Transverse colon (tissue), 4 donors: Measurements from ENCODE around the gene HMMR. TPM values are rescaled to one million over a fixed set of nuclear protein-coding genes. Genes with fewer than 3 reads are reported as not detected.

Experiments used
- DNase-seq: peaks from one replicate; pipeline ENCODE4 v3.0.0-alpha.2; 2019
- H3K27ac ChIP-seq, 4 donors: fragments of 200-600 bp; sonication (generic); 2 replicates each; pipeline ENCODE4 v1.5.1; 2016 to 2018; ENCODE audit warnings: inconsistent platforms in 4 of 4
- H3K27me3 ChIP-seq: fragments of 200-600 bp; sonication (generic); 2 replicates; pipeline ENCODE4 v1.5.1; 2017; ENCODE audit warnings: inconsistent platforms
- H3K36me3 ChIP-seq, 4 donors: fragments of 200-600 bp; sonication (generic); 2 replicates each; pipeline ENCODE4 v1.5.1; 2017 to 2019; ENCODE audit warnings: inconsistent platforms in 4 of 4
- H3K4me1 ChIP-seq, 4 donors: fragments of 200-600 bp; sonication (generic); 2 replicates each; pipeline ENCODE4 v1.5.1; 2017 to 2020; ENCODE audit warnings: inconsistent platforms in 4 of 4
- H3K4me3 ChIP-seq, 4 donors: fragments of 200-600 bp; sonication (generic); 1 replicate in 1 of 4; 2 replicates in 3 of 4; pipeline versions ENCODE4 v1.5.1 to v1.6.1; 2017 to 2019; ENCODE audit warnings: inconsistent platforms in 4 of 4
- H3K9me3 ChIP-seq, 2 donors: fragments of 200-600 bp; sonication (generic); 2 replicates each; pipeline ENCODE4 v1.5.1; 2017 to 2019; ENCODE audit warnings: inconsistent platforms in 2 of 2
- EP300 ChIP-seq: sonication (generic); formaldehyde crosslinking; IDR thresholded peaks from one replicate; pipeline ENCODE4 v1.6.1; 2017; ENCODE audit warnings: antibody characterized with exemption, low read depth
- POLR2A ChIP-seq: fragments of 450-650 bp; IDR thresholded peaks from one replicate; pipeline ENCODE4 v1.6.1; 2016; ENCODE audit warnings: antibody characterized with exemption, mild to moderate bottlenecking, moderate library complexity
- POLR2AphosphoS5 ChIP-seq, 3 donors: sonication (generic); formaldehyde crosslinking; IDR thresholded peaks; one replicate each; pipeline ENCODE4 v1.6.1; 2016; ENCODE audit warnings: antibody characterized with exemption in 3 of 3
- WGBS, 2 donors: methylation state at CpG; one replicate each; pipeline ENCODE4 v1.1.5; 2018; ENCODE audit warnings: low coverage in 1 of 2; 5-methylcytosine and 5-hydroxymethylcytosine counted together
- in situ Hi-C, 4 donors: fragments of 200-750 bp; cut with MboI; loops; one replicate each; pipeline versions ENCODE4 v1.15.0 to v1.15.1; 2017; ENCODE audit warnings: low sequenced_read_pairs in 3 of 4, low pct_ligation_motif_present in 1 of 4, low pct_unique_long_range_greater_than_20kb in 1 of 4
- intact Hi-C: fragments of 100-400 bp; cut with DNase I; formaldehyde crosslinking; loops from one replicate; pipeline ENCODE4 v1.15.1; 2023; ENCODE audit warnings: low total_unique reads
- total RNA-seq, 4 donors: library from RNA; depleted of rRNA; stranded (reverse); fragments of >200 nt; gene quantifications; one replicate each; pipeline ENCODE4 v1.1.0, GENCODE V29; 2016
- TF ChIP-seq, protein P1 (sequence below), 5 experiments: fragments of 200-600 bp in 3 of 5; fragments of 450-650 bp in 2 of 5; sonication (generic) in 3 of 5; IDR thresholded peaks; 1 replicate in 2 of 5; 2 replicates in 3 of 5; pipeline ENCODE4 v1.5.1; 2016 to 2017; ENCODE audit warnings: antibody characterized with exemption in 5 of 5, inconsistent platforms in 3 of 5, mild to moderate bottlenecking in 2 of 5, moderate library complexity in 1 of 5

Gene HMMR
- total RNA-seq, 4 donors from 2014 or later: 1.6 to 5.7 (median 1.9) TPM; not detected in 1

DNA sequence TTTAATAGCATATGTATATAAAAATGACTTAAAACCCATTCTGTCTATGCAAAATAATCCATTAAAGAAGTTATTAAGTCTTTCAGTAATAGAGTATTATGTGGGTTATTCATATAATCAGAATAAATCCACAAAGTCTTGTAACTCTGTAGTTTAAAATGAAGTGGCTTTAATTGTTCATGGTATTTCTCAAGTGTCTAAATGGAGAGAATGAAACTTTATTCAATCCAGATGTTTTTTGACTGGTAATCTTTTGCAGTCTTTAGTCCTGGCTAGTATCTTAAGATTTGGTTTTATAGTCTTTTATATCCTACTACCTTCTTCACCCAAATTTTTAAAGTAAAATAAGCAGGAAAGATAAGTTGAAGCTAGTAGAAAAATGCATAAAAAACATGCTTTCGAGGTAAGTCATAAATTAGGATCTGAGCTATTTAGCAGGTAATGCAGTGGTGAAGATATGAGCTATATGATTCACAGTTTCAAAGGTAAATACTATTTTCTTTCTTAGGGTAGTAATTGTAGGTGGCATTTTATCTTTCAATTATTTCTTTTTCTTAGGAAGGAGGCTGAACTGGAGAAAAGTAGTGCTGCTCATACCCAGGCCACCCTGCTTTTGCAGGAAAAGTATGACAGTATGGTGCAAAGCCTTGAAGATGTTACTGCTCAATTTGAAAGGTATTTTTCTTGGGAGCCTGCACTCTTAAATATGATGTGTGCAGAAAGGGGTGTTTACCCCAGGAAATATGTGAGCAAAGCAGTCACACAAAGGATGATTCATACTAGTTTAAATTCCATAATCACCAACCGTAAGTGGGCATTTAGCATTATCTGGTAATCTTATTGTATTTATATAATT lies 17.9 kb downstream of the HMMR start:
- intact Hi-C loops (no loop called here), in situ Hi-C loops (no loop called here)
- WGBS, 2 donors: 86 to 88% methylated on average over 2 of the region's 2 CpGs

DNA sequence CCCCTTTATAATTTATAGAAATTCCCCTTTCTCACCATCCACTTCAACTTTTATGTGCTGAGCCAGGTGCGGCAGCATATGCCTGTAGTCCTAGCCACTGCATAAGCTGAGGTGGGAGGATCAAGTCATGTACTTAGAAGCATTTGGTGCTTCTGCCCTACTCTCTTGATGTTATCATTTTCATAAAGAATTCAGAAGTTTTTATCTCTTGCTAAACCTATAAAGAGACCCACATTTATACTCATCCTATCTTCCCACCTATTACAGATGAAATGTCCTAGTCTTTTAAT lies 18.5 kb downstream of the HMMR start:
- in situ Hi-C loops: no loop called here
- Histone ChIP-seq H3K4me3 (no peak overlapping the region), H3K27ac (no peak overlapping the region), H3K9me3 (no peaks in the 10 kb centered on the region), H3K4me1 (no peaks in the 10 kb centered on the region), H3K36me3 (no peaks in the 10 kb centered on the region), H3K27me3 (no peaks in the 10 kb centered on the region)
- TF ChIP-seq, protein P1, sequence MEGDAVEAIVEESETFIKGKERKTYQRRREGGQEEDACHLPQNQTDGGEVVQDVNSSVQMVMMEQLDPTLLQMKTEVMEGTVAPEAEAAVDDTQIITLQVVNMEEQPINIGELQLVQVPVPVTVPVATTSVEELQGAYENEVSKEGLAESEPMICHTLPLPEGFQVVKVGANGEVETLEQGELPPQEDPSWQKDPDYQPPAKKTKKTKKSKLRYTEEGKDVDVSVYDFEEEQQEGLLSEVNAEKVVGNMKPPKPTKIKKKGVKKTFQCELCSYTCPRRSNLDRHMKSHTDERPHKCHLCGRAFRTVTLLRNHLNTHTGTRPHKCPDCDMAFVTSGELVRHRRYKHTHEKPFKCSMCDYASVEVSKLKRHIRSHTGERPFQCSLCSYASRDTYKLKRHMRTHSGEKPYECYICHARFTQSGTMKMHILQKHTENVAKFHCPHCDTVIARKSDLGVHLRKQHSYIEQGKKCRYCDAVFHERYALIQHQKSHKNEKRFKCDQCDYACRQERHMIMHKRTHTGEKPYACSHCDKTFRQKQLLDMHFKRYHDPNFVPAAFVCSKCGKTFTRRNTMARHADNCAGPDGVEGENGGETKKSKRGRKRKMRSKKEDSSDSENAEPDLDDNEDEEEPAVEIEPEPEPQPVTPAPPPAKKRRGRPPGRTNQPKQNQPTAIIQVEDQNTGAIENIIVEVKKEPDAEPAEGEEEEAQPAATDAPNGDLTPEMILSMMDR (IDR thresholded peaks at IDR 0.05): no peak
- TF ChIP-seq POLR2A (no peak), EP300 (no peak), POLR2AphosphoS5 (IDR thresholded peaks at IDR 0.05) (no peak)
- no peak for DNase-seq
- intact Hi-C loops: no loop called here
- WGBS, 2 donors: 97 to 100% methylated on average over 1 of the region's 1 CpG

More for the DNA sequence above, 17.9 kb downstream of the HMMR start:
- DNase-seq: no peak
- Histone ChIP-seq H3K9me3 (no peaks in the 10 kb centered on the region), H3K4me3 (no peak overlapping the region), H3K36me3 (no peaks in the 10 kb centered on the region), H3K27me3 (no peaks in the 10 kb centered on the region), H3K27ac (no peak overlapping the region), H3K4me1 (no peaks in the 10 kb centered on the region)
- TF ChIP-seq POLR2AphosphoS5 (IDR thresholded peaks at IDR 0.05) (no peak), EP300 (no peak), POLR2A (no peak)
- TF ChIP-seq, protein P1 (IDR thresholded peaks at IDR 0.05): no peak

DNA sequence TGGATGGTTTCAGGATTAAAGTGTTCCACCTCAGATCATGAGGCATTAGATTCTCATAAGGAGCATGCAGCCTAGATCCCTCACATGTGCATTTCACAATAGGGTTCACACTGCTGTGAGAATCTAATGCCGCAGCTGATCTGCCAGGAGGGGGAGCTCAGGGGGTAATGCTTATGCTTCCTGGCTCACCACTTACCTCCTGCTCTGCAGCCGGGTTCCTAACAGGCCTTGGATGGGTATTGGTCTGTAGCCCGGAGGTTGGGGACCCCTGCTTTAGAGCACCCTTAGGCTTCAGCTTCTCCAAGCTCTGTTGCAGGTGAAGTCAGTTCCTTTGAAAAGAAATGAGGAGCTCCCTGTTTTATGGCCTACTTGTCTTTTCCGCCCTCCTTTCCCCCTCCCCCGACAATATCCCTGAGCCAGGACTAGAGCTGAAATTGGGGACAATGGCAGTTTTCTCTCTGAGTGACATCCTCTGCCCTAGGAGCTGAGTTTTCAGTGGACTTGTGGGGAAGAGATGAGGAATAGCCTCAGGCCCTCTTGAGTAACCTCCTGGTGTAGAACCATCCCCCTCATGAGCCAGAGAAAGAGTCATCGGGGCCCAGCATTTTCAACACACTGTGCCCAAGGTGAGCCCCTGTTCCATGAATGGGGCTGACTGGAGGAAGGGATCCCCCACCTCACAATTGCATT lies 28.8 kb downstream of the HMMR start:
- no peak for DNase-seq
- in situ Hi-C loops (no loop called here), intact Hi-C loops (no loop called here)
- Histone ChIP-seq H3K27me3 (no peaks in the 10 kb centered on the region), H3K36me3 (no peaks in the 10 kb centered on the region), H3K4me1 (no peaks in the 10 kb centered on the region), H3K9me3 (no peaks in the 10 kb centered on the region), H3K27ac (no peak overlapping the region), H3K4me3 (no peak overlapping the region)
- TF ChIP-seq, protein P1 (IDR thresholded peaks at IDR 0.05): no peak
- no peak for TF ChIP-seq POLR2AphosphoS5 (IDR thresholded peaks at IDR 0.05)
- no peak for TF ChIP-seq EP300
- no peak for TF ChIP-seq POLR2A
- 93% methylated on average over 6 of the region's 6 CpGs; no CpG with 5 or more reads in 1 of the 2 donors for WGBS, 2 donors

DNA sequence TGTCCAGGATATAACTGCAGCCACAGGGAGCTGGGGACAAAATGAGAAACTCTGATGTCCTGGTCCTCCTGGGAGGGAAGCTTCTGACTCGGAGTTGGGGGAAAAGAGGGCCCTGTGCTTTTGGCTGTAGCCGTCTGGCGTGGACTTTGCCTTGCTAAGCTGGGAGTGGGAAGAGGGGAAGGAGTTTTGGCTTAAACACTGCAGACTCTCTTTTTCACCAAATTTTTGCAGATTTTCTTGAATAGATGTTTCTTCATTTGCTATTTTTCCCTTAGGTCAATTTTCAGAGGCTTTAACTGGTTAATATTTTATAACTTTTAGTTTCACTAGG lies 29.3 kb downstream of the HMMR start:
- no peak for TF ChIP-seq EP300
- no peak for TF ChIP-seq POLR2AphosphoS5 (IDR thresholded peaks at IDR 0.05)
- no peak for TF ChIP-seq POLR2A
- TF ChIP-seq, protein P1 (IDR thresholded peaks at IDR 0.05): no peak
- no peak for DNase-seq
- Histone ChIP-seq H3K4me1 (no peaks in the 10 kb centered on the region), H3K9me3 (no peaks in the 10 kb centered on the region), H3K27ac (no peak overlapping the region), H3K36me3 (no peaks in the 10 kb centered on the region), H3K4me3 (no peak overlapping the region), H3K27me3 (no peaks in the 10 kb centered on the region)
- WGBS, 2 donors: 99% methylated on average over 3 of the region's 3 CpGs; no CpG with 5 or more reads in 1 of the 2 donors
- in situ Hi-C loops (no loop called here), intact Hi-C loops (no loop called here)
